Measurements from ENCODE around the gene PCGF6.

DNA sequence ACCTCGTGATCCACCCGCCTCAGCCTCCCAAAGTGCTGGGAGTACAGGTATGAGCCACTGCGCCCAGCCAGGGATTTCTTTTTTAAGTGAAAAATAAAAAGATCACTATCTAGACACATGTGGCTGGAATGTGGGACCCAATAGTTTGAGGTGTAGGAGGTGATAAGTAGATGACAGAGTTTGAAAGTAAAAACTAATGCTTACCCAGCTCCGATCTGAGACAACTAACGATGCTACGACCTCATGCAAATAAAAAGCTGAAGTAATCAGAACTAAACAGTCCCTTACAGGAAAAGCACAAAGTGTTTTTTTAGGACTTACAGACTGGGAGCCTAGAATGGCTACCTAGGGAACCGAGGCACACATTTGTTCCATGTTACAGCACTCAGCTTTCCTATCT, 23.0 kb downstream of the PCGF6 start:
- TF ChIP-seq, protein P1, sequence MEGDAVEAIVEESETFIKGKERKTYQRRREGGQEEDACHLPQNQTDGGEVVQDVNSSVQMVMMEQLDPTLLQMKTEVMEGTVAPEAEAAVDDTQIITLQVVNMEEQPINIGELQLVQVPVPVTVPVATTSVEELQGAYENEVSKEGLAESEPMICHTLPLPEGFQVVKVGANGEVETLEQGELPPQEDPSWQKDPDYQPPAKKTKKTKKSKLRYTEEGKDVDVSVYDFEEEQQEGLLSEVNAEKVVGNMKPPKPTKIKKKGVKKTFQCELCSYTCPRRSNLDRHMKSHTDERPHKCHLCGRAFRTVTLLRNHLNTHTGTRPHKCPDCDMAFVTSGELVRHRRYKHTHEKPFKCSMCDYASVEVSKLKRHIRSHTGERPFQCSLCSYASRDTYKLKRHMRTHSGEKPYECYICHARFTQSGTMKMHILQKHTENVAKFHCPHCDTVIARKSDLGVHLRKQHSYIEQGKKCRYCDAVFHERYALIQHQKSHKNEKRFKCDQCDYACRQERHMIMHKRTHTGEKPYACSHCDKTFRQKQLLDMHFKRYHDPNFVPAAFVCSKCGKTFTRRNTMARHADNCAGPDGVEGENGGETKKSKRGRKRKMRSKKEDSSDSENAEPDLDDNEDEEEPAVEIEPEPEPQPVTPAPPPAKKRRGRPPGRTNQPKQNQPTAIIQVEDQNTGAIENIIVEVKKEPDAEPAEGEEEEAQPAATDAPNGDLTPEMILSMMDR (IDR thresholded peaks at IDR 0.05; ENCODE audit: low read length), result no peak
- TF ChIP-seq EZH2 (IDR thresholded peaks at IDR 0.05; ENCODE audit: borderline replicate concordance, low read length), result no peak
